DMS53 treated with DMSO at 0.1 percent for 48 hours (cell line): ENCODE results near the gene NALCN.

Experiments used
- DNase-seq: peaks from one replicate; lab custom pipeline; 2025; ENCODE audit not compliant: unreplicated experiment; lab: John Stamatoyannopoulos, UW

The NALCN gene

DNA sequence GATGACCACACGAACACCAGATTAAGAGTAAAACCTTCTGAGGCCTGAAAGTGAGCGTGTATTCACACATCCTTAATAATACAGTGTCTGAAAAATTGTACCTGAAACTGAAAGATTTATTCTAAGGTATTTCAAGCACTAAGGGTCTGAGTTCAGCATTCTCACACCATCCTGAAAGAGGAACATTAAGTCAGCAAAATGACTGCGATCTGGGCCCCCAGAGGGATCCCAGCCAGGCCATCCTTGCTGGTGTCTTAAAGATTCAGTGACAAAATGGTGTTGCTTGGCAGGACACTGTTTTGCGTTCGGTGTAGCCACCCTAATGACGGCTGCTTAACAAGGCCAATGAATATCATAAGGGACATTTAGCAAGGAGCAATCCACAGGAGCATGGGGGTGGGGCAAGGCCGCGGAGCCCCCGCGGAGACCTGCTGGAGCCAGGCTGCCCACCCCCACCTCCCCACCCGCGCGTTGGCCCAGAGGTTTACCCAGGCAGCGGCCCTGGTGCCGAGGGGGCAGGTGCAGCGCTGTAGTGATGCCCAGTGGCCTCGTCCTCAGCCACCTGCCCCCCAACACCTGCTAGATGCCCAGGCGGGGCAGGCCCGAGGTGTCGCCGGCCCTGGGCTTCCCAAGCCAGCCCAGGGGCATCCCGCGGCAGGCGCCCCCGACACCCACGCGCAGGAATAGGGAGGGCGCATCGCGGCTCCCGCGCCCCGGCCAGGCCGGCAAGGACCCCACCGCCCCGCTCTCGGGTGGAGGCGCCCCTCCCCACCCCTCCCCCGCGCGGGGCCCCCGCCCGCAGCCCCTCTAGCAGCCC, 742 bp downstream of the NALCN start:
- no peak for DNase-seq

DNA sequence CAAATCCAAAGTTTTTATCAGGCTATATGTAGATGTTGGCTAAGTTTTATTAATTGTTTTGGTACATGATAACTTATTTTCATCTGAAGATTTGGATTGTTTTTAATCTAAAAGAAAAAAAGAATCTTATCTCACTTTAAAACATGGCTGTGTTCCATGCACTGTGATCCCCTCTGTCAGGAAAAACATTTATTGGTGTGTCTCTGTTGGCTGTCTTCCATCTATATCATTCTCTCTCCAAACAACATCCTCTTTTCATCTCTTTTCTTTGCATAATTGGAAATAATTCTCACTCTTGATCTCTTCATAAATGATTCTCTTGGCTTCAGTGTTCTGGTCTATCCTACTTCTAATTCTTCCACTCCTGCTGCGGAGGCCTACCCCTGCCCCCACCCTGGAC, 4.2 kb downstream of the NALCN start:
- DNase-seq, result no peak

DNA sequence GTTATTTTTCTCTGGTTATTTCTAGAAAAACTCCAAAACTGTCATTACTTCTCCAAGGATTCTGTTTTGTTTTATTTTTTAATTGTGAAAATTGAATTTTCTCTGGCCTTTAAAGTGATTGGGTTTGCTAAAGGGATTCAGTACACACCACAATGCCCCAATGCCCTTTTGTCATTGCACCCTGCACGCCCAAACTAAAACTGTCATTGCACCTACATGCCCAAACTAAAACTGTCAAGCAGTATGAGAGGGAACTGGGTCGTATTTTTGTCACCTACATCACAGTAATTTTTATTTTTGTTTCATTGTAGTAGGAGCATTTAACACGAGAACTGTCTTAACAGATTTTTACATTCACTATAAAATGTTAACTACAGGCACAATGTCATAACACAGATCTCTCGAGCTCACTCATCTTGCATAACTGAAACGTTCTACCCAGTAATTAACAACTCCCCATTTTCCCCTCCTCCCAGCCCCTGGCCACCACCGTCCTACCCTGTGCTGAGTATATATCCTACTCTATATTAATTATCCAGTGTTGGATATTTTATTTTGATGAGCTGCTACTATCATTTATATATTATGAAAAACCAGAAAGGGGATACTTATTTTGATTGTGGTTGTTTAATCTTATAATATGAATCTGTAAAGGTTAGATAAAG, 7.2 kb downstream of the NALCN start:
- DNase-seq, result no peak

DNA sequence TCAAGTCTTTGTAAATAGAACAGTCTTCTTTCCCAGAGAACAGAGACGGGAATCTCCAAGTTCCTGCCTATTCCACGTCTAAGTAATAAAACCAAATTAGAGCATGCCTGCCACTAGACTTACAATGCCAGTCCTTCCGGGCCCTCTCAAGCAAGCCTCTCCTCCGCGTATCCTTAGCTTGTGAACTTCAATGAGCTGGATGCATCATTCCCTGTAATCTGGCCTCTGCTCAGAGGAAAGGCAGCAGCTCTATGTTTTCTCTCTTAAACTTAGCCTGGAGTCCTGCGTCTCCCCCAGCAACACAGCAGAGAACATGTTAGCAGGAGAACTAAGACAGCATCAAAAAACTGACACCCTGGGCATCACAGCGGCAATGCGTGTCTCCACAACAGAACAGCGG, 8.2 kb downstream of the NALCN start:
- DNase-seq, result no peak

DNA sequence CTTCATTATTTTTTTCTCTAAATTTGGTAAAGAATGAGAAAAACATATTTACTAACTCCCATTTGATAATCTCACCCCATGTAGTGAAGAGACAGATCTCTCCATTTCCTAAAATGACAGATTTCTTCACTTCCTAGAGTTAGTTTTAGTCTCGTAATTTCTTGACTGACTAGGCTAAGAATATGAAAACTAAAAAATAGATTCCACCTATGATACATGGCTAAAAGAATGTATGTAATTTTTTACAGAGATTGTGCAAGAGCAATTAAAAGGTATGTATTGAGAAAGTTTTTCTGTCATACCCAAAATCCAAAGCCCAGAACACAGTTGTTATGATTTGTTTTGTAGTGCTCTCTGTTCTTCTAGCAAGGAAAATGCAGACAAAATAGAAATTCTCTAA, 9.5 kb downstream of the NALCN start:
- no peak for DNase-seq

DNA sequence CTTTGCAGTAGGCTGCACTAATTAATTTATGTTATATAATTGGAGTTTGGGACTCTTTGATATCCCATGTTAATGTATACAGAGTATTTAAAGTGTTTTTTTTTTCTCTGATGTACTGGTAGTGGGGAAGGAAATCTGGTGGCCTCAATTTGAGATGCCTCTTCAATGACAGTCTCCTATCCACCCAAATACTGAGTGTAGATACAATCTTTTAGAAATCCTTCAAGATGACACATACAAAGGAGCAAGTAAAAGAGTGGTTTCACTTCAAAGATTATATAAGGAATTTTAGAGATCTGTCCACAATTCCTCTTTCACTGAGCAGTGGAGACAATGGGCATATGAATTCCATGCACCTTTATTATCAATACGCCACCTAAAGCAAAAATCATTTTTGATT, 15.1 kb downstream of the NALCN start:
- DNase-seq, result no peak

DNA sequence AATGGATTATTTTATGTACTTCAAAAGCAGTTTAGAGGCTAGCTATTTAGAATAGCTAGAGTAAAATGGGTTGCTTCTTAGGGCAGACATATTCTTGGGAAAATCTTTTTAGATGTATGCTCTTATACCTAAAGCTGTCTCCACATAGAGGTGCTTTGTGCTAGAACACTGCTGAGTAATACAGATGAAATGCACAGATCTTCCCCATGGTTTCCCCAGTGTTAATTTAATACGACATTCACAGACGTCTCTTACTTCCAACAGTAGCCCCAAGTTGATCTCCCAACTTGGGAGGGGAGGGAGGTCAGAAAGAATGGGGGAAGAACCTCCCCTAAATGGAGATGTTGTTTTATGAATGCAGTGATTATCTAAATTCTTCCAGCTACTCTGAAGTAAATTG, 16.9 kb downstream of the NALCN start:
- DNase-seq, result no peak

DNA sequence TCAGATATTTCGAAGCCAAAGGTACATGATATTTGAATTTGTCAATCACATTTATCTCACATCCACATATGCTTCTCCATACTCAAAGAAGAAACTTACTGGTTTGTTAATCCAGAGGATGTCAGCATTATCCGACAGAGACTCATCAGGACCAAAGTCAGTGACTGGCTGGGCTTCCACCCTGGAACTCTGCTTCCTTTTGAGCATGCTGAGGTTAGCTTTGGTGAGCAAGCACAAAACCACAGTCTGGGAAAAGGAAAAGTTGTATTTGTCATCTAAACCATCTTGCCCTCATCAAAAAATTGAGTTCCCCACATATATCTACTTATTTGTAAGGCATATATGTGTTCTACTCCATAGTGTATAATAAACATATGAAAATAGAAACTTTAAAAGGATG, 17.4 kb downstream of the NALCN start:
- no peak for DNase-seq

DNA sequence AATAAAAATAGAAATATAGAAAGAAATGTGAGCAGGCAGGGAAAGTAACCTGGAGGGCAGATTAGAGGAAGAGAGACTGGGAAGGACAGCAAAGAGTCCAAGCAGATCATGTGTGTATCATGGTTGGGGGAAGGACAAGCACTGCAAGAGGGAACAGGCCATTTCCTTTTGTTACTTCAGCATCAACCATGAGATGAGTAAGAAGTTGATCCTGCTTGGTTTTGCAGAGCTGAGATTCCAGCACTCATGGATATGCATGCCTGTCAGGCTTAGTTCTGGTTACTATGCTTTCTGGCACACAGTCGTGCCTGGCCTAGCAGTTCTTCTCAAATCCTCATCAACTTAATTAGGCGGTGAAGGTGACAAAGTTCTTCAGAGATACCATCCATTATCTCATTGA, 18.1 kb downstream of the NALCN start:
- no peak for DNase-seq

DNA sequence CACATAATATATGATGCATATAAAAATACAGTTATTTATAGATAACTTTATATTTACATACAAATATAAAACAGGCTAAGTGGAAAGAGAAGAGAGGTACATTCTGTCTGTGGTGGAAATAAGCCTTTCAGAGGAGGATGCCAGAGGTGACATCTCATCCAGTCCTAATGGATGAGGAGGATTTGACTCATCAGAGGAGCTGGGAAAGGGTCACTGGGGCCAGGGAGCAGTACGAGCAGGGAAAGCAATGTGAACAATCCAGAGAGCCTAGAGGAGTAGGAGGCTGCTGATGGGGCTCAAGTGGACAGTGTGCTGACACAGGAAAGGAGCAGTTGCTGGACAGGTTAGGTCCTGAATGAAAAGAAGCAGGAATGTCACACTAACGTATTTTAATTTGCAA, 18.6 kb downstream of the NALCN start:
- no peak for DNase-seq

DNA sequence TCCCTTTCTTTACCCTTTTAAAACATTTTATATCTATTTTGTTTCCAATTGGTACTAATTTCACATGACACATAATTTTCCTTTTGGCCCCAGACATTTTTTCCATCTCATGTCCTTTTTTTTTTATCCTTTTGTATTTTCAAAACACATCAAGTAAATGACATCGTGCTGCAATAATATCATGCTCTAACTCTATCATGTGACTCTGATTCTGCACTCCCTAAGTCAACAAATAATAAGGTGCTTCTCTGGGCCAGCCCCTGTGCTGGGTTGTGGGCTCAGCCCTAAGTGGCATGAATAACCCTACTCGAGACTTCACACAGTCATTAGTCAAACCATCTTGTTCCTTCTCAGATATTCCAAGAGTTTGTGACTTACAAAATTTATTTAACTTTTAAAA, 21.7 kb downstream of the NALCN start:
- no peak for DNase-seq

DNA sequence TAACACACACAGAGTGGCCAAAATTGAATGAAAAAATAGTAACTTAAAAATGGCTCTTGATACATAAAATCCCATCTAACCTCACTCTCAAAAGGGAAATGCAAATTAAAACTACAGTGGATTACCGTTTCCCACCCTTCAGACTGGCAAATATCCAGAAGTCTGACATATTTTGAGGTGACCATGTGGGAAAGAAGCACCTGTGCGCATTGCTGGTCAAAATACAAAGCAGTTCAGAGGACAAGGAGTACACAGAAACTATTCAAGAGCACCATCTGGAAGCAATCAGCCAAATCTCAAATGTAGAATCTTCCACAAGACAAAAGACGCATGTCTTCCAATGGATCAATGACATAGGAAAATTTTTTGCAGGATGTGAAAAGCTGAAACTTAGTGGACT, 23.2 kb downstream of the NALCN start:
- no peak for DNase-seq

DNA sequence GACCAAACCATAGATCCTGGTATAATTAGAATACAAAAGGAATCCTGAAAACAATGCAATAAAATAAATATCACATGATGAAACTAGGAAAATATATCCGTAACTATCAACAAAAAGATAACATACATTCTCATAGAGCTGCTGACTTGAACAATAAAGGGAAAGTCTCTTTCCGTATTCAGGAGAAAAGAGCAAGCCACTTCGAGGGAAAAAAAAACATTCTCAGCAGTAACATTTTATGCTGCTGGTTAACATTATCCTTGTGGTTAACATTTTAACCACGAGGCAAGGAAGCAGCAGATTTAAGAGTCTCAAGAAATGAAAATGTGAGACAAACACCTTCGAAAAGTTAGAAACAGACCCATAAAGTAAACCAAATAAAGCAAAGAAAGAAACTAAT, 25.8 kb downstream of the NALCN start:
- DNase-seq, result no peak

DNA sequence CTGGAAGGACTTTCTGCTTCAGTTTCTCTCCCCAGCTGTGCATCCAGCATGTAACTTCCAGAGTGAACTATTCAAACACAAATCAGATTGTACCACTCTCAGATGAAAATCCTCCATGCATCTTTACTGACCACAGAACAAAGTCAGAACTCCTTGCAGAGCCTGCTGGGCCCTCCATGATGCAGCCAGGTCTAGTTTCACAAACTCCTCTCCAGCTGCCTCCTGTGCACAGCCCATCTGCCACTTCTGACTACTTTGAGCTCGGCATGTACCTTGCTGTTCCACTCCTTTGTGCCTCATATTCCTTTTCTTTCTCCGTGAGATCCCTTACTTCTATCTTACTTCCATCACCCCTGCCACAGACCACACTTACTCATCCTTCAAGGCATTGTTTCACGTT, 31.4 kb downstream of the NALCN start:
- DNase-seq, result no peak

DNA sequence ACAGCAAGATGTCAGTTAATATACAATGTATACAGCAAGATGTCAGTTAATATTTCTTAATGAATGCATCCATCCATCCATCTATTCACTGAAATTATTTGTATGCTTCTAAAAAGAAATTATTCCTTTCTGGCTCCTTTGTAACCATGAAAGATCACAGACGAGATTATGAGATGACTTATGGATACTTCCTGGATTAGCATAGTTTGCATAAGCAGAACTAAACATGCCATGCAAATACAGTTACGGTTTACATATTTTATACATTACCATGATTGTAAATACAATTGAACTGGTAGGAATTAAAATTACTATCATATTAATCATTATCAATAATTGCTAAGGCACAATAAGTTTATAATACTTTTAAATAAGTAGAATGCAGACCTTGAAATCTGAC, 32.7 kb downstream of the NALCN start:
- no peak for DNase-seq

DNA sequence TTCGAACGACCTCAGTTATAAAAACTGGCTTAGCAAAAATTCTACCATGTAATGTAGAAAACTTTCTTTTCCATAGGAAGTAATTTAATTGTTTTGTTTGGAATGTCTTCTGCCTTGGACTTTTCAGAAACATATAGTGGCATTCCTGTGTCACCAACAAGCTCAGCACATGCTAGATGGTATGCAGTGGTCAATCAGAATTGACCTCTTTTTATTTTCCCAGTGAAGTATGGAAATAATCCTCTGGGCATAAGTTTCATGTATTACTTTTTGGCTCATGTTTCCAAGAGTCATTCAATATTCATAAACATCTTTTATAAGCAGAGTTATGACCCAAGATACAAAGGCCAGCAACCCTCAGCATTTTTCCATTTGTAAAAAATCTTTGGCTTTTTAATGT, 33.6 kb downstream of the NALCN start:
- DNase-seq, result no peak

DNA sequence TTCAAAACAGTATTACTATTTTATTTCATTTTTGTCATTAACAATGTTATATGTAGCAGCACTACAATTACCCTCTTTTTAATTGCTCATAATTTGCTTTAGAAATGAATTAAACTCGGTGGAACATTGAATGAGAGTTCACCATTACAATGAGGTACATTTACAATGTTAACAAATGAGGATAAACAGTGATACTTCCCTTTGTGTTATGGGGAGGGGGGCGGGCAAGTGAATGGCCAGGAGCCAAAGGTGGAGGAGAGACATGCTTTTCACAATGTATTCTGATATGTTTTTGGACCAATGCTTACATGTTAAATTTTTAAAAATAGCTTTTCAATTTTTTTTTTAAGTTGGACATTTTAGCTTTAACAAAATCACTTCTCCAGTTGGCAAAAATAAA, 34.2 kb downstream of the NALCN start:
- no peak for DNase-seq

DNA sequence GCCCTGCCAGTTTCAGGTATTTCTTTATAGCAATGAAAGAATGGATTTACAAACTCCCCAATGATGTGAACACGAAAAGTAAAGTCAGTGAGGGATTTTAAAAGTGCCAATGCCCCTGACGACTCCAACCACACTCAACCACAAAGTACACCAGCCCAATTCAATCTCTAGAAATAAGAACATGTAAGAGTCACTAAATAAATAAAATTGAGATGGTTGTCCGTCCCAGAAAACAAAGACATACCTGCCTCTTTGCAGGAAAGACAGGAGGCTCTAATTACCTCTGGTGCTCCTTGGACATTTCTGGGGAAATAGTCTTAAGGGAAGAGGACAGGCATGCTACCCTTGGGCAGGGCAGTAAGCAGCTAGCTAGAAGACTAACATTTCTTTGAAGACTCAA, 55.8 kb downstream of the NALCN start:
- no peak for DNase-seq

DNA sequence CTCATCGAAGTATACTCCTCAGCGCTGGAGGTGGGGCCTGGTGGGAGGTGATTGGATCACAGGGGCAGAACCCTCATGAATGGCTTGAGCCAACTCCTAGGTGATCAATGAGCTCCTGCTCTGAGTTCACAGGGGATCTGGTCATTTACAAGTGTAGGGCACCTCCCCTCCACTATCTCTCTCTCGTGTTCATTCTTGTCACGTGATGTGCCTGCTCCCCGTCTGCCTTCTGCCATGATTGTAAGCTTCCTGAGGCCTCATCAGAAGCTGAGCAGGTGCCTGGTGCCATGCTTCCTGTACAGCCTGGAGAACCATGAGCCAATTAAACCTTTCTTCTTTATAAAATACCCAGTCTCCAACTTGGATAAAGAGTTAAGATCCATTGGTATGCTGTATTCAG, 61.4 kb downstream of the NALCN start:
- DNase-seq, result no peak

DNA sequence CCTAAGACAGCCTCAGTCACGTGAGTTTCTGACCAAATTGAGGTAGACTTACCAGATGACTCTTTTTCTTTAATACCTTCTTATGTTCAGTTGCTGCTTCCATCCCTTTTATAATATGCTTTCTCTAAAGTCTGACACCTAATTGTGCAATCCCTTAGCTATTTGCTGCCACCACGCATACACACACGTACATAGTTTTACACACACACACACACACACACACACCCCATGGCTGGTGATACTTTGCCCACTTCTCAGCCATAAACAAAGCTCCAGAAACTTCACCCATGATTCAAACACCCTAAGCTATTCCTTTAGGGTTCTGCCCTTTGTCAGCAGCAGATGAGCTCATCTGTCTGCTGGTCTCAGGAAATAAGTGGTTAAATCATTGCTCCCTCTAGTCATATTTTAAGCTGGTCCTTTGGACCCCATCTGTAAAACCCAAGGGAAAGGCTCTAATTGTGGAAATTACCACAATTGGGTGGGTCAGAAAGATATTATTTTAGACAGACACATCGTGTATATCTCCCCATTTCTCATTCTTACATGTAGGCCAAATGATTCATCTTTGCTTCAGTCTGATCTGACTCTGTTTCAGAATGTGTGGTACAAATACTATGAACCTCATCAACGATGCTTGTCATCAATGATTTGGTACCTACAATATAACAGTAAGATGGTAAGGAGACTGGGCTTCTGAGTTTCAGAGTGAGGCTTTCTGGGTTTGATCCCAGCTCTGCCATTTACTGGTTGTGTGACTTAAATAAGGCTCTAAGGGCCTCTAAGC, 69.2 kb downstream of the NALCN start:
- no peak for DNase-seq

DNA sequence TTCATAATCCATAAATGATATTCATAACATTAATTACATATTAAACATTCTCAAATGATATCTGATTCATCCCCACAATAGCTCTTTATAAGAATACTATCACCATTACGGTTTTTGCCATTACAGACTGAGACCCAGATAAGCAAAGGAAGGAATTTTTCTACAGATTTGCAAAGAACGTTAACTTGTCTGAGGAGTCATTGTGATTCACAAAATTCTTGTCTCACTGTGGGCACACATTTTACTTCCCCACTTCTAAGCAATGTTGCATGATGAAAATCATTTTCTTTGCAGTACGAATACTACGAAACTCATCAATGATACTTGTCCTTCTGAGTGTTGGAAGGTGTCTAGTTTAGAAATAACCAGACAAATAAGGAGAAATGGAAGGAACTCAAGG, 70.1 kb downstream of the NALCN start:
- DNase-seq, result no peak

DNA sequence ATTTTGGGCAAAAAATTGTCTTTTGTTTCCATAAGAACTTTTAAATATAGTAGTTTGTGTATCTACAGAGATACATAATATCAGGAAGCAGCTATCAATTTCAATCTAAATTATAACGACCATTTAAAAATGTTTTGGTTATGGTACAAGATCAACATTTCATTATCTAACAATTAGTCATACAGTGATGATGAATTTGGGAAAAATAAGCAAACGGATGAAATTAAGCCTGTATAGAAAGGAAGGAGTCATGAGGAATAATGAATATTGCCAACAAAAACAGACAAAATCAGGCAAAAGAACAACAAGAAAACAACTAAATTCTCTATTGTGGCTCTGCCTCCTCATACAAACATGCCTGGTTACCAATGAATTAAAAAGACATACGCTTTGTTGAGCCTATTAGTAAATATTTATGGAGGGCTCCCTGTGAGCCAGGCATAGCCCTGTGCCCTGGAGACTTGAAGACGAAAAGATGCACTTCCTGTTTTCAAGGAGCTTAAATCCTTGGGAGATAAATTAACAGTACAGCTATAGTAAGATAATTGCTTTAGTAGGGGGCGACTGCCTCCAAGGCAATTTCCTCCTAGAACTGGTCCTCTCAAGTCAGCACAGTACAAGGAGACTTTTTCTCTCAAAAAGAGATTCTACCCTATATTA, 73.0 kb downstream of the NALCN start:
- DNase-seq, result no peak
